SH-SY5Y (cell line): Measurements from ENCODE around the gene ZBTB8OS.

ENCODE experiments used
- GATA2 ChIP-seq: IDR thresholded peaks from 2 replicates; pipeline ENCODE4 v1.6.1; 2011; ENCODE audit warnings: mild to moderate bottlenecking, low read depth, low read length
- GATA3 ChIP-seq: IDR thresholded peaks from 2 replicates; pipeline ENCODE4 v1.6.1; 2011; ENCODE audit warnings: low read depth, mild to moderate bottlenecking, low read length, moderate library complexity

- TF ChIP-seq GATA2, result no peak
- no peak for TF ChIP-seq GATA3
These were observed 35.1 kb upstream of the ZBTB8OS start for GRCh38 chr1:32685498-32685897.
